ENCODE measurements around the gene LNPK. TPM values are rescaled to one million over a fixed set of nuclear protein-coding genes. Genes with fewer than 3 reads are reported as not detected.

LNPK gene
- total and polyA plus RNA-seq, 2 of the 4 experiments (the other 2 are of a cell fraction), result 18.7 to 48.6 TPM

- H3K14ac ChIP-seq (replicated peaks; ENCODE audit: low read depth, low read length), result no peak overlapping the region
- H3K36me3 ChIP-seq (ENCODE audit: control insufficient read depth, insufficient read depth, low read length), result no peaks in the 10 kb centered on the region
- no peak overlapping the region for H4K5ac ChIP-seq (ENCODE audit: low read depth, low read length)
- H3K4me1 ChIP-seq (ENCODE audit: control insufficient read depth, insufficient read depth, low read length), result no peaks in the 10 kb centered on the region
- 60% methylated on average over 2 of the region's 3 CpGs; no CpG with 5 or more reads in 1 of the 2 experiments for WGBS, 2 experiments (ENCODE audit: extremely low coverage in 2 of 2, insufficient read length in 1 of 2)
- H3K9me3 ChIP-seq (ENCODE audit: control insufficient read depth, insufficient read depth, low read length), result no peaks in the 10 kb centered on the region
- no peak for ATAC-seq (ENCODE audit: low read depth)
- no peak overlapping the region for H3K56ac ChIP-seq (ENCODE audit: extremely low read depth, insufficient read depth, low read length)
- BruUV-seq (replicated peaks), result no TSS peak
- H4K91ac ChIP-seq (ENCODE audit: insufficient read depth, low read depth, low read length), result no peak overlapping the region
- no peak overlapping the region for H3K23ac ChIP-seq (ENCODE audit: low read depth, low read length)
- dilution Hi-C loops (cut with HindIII; ENCODE audit: low sequenced_read_pairs, unreplicated experiment), result no loop called here
- no peak overlapping the region for H3K9ac ChIP-seq (ENCODE audit: low read depth, low read length)
- H3K4ac ChIP-seq (ENCODE audit: low read depth, low read length), result no peak overlapping the region
- H3K79me1 ChIP-seq (ENCODE audit: low read depth in 1 of 2, low read length in 2 of 2), result no peaks in the 10 kb centered on the region
- ChIA-PET CTCF (no interaction called here), POLR2A (ENCODE audit: unreplicated experiment) (no interaction called here)
- no peak overlapping the region for H3K27ac ChIP-seq (ENCODE audit: insufficient read depth, low read length)
- H3K27me3 ChIP-seq (ENCODE audit: control insufficient read depth, insufficient read depth, low read length), result peaks cover 3% of the 10 kb centered on the region
- TF ChIP-seq CTCF (conservative IDR thresholded peaks at IDR 0.05; ENCODE audit: low read depth, low read length), result no peak
- TF ChIP-seq NFE2L2 (IDR thresholded peaks at IDR 0.05; ENCODE audit: low read depth, low read length), result 0 out of 2 replicates have a peak, but pooled peaks have one; percentile 10
- no peaks in the 10 kb centered on the region for H3K9me1 ChIP-seq (ENCODE audit: insufficient read depth, low read length)
- no peak overlapping the region for H2BK20ac ChIP-seq (ENCODE audit: low read depth, low read length)
- in situ Hi-C loops (cut with MboI; ENCODE audit: low sequenced_read_pairs), result no loop called here
- intact Hi-C loops (cut with micrococcal nuclease), result no loop called here
- no peak overlapping the region for H2AFZ ChIP-seq (replicated peaks; ENCODE audit: low read length, poor library complexity)
- no peak overlapping the region for H2BK120ac ChIP-seq (ENCODE audit: low read depth, low read length)
- H2BK5ac ChIP-seq (ENCODE audit: low read depth, low read length, poor library complexity, severe bottlenecking), result no peak overlapping the region
- no peak overlapping the region for H2AK9ac ChIP-seq (replicated peaks; ENCODE audit: low read depth, low read length, poor library complexity)
- no peak overlapping the region for H2BK15ac ChIP-seq (ENCODE audit: low read depth, low read length)
- H2AK5ac ChIP-seq (ENCODE audit: low read depth, low read length), result no peak overlapping the region
- peak; percentile 18 for DNase-seq
- no peaks in the 10 kb centered on the region for H4K20me1 ChIP-seq (ENCODE audit: insufficient read depth, low read length)
- no peak overlapping the region for H4K8ac ChIP-seq (ENCODE audit: low read depth in 2 of 2, low read length in 2 of 2)
- H3K4me2 ChIP-seq (ENCODE audit: low read depth, low read length), result no peak overlapping the region
- no peak overlapping the region for H3K18ac ChIP-seq (ENCODE audit: low read depth, low read length)
- no peak overlapping the region for H3K4me3 ChIP-seq (ENCODE audit: insufficient read depth, low read depth, low read length)
Observed at GRCh38 chr2:175877845-175878544, 124.1 kb downstream of the LNPK start.
